Activated B cell treated with CpG ODN at 0.5 μM for 24 hours (primary cell): Measurements from ENCODE around the gene NKAIN2. TPM values are rescaled to one million over a fixed set of nuclear protein-coding genes. Genes with fewer than 3 reads are reported as not detected.

Experiments used
- ATAC-seq: fragments of 200-7000 bp; cut with Tn5 transposase; one replicate; pipeline ENCODE4 v1.10.0; 2021; ENCODE audit warnings: low read depth, mild to moderate bottlenecking, moderate library complexity
- CTCF ChIA-PET: fragments of 350-600 bp; sonication (Branson Sonifier 250); formaldehyde crosslinking; loops from one replicate; lab custom pipeline; 2021; ENCODE audit warnings: antibody characterized with exemption; lab: Charles Lee
- POLR2A ChIA-PET: fragments of 350-600 bp; sonication (Branson Sonifier 250); formaldehyde crosslinking; loops from one replicate; lab custom pipeline; 2021; ENCODE audit warnings: antibody characterized with exemption; lab: Charles Lee
- DNase-seq: peaks from one replicate; pipeline ENCODE4 v3.0.0; 2022
- H3K27ac Mint-ChIP-seq: one replicate; pipeline ENCODE4 v1.8.0; 2020; ENCODE audit warnings: mixed read lengths
- H3K27me3 Mint-ChIP-seq: one replicate; pipeline ENCODE4 v1.8.0; 2021; ENCODE audit warnings: mixed read lengths
- H3K36me3 Mint-ChIP-seq: one replicate; pipeline ENCODE4 v1.8.0; 2021; ENCODE audit warnings: low read depth, mixed read lengths
- H3K4me1 Mint-ChIP-seq: one replicate; pipeline ENCODE4 v1.8.0; 2021; ENCODE audit warnings: mixed read lengths
- H3K4me3 Mint-ChIP-seq: one replicate; pipeline ENCODE4 v1.8.0; 2020; ENCODE audit warnings: mild to moderate bottlenecking, mixed read lengths
- H3K9me3 Mint-ChIP-seq: one replicate; pipeline ENCODE4 v1.8.0; 2020; ENCODE audit warnings: mixed read lengths
- CTCF ChIP-seq: fragments of 200-600 bp; IDR thresholded peaks from one replicate; pipeline ENCODE4 v1.8.0; 2022; ENCODE audit warnings: antibody characterized with exemption, mild to moderate bottlenecking
- intact Hi-C: fragments of 100-400 bp; cut with micrococcal nuclease; formaldehyde crosslinking; loops from one replicate; pipeline ENCODE4 v1.15.1; 2024
- total RNA-seq: library from RNA; stranded (reverse); gene quantifications from 2 replicates; pipeline ENCODE4 v1.2.3, GENCODE V29; 2022

Gene NKAIN2
- total RNA-seq, 1 donor from 2014 or later, result not detected

- Mint-ChIP-seq H3K36me3 (no peaks in the 10 kb centered on the region), H3K27ac (no peak overlapping the region), H3K9me3 (peaks cover 6% of the 10 kb centered on the region), H3K4me1 (no peaks in the 10 kb centered on the region), H3K27me3 (no peaks in the 10 kb centered on the region), H3K4me3 (no peak overlapping the region)
- ChIA-PET POLR2A (no interaction called here), CTCF (no interaction called here)
- intact Hi-C loops, result no loop called here
- DNase-seq (no peak), ATAC-seq (no peak)
- TF ChIP-seq CTCF, result no peak
Observed at GRCh38 chr6:124200661-124201060, 397.0 kb downstream of the NKAIN2 start.

DNA sequence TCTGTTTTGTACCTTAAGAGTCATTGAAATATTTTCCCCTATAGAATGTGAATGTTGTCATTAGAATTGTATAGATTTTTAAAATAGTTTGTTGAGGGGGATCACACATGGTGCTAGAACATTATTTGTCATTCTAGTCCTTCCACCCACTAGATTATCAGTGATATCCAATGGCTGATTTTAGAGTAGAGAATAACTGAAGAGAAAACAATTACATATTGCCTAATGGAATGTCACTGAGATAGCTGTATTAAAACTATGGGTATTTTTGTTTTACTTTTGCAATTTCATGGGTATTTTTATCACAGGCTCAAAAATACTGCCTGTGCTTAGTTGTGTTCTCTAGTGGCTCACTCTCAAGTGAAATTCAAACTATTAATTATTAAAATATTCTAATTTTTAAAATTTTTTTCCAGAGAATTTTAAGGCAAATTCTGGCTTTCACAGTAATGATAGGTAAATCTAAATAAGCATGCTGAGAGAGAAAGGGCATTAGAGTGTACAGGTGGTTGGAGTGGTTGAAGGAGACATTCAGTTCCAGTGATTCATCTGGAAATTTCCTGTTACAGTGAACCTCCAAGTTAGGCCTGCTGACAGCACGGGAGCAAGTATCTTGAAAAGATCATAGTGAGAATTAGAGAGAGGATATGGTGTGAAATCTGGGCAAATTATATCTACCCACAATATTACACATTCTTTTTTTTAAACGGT is 399.6 kb downstream of the NKAIN2 start:
- H3K27ac Mint-ChIP-seq, result no peak overlapping the region
- no peaks in the 10 kb centered on the region for H3K27me3 Mint-ChIP-seq
- ChIA-PET CTCF (no interaction called here), POLR2A (no interaction called here)
- DNase-seq (no peak), ATAC-seq (no peak)
- no peaks in the 10 kb centered on the region for H3K36me3 Mint-ChIP-seq
- TF ChIP-seq CTCF, result no peak
- H3K9me3 Mint-ChIP-seq, result peaks cover 6% of the 10 kb centered on the region
- H3K4me1 Mint-ChIP-seq, result no peaks in the 10 kb centered on the region
- H3K4me3 Mint-ChIP-seq, result no peak overlapping the region
- intact Hi-C loops, result no loop called here

GRCh38 chr6:124203812-124204167 is 400.1 kb downstream of the NKAIN2 start:
- H3K27me3 Mint-ChIP-seq, result no peaks in the 10 kb centered on the region
- peaks cover 6% of the 10 kb centered on the region for H3K9me3 Mint-ChIP-seq
- ChIA-PET POLR2A (no interaction called here), CTCF (no interaction called here)
- H3K27ac Mint-ChIP-seq, result no peak overlapping the region
- no peak for TF ChIP-seq CTCF
- H3K4me3 Mint-ChIP-seq, result no peak overlapping the region
- no peaks in the 10 kb centered on the region for H3K36me3 Mint-ChIP-seq
- H3K4me1 Mint-ChIP-seq, result no peaks in the 10 kb centered on the region
- DNase-seq (no peak), ATAC-seq (no peak)
- intact Hi-C loops, result no loop called here

DNA sequence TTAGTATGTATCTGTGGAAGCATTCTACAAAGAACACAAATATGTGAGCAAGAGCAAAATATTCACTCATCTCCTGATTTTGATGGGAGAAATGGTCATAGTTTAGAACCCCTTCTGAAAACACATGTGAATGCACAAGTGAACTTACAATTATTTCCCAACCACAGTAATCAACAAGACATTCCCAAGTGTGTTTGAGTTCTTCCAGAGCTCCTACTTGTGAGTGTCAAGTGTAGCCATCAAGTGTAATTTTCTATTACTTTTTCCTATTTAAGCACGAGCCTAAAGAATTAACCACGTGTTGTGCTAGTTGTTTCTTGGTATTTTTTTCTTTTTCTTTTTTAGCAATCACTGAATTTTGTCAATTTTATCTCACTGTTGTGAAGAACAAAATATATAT is 402.3 kb downstream of the NKAIN2 start:
- ChIA-PET POLR2A (no interaction called here), CTCF (no interaction called here)
- H3K27ac Mint-ChIP-seq, result no peak overlapping the region
- ATAC-seq (no peak), DNase-seq (no peak)
- H3K36me3 Mint-ChIP-seq, result no peaks in the 10 kb centered on the region
- no peak for TF ChIP-seq CTCF
- intact Hi-C loops, result no loop called here
- no peak overlapping the region for H3K4me3 Mint-ChIP-seq
- no peaks in the 10 kb centered on the region for H3K27me3 Mint-ChIP-seq
- H3K9me3 Mint-ChIP-seq, result peaks cover 9% of the 10 kb centered on the region
- H3K4me1 Mint-ChIP-seq, result no peaks in the 10 kb centered on the region

GRCh38 chr6:124223611-124224345 is 420.1 kb downstream of the NKAIN2 start:
- Mint-ChIP-seq H3K4me3 (no peak overlapping the region), H3K9me3 (peaks cover 5% of the 10 kb centered on the region), H3K36me3 (no peaks in the 10 kb centered on the region), H3K27ac (no peak overlapping the region), H3K4me1 (no peaks in the 10 kb centered on the region), H3K27me3 (no peaks in the 10 kb centered on the region)
- intact Hi-C loops, result no loop called here
- ChIA-PET CTCF (no interaction called here), POLR2A (no interaction called here)
- ATAC-seq (no peak), DNase-seq (no peak)
- TF ChIP-seq CTCF, result no peak
